Thoracic aorta endothelial cell (primary cell): Measurements from ENCODE around the gene TTPAL. TPM values are rescaled to one million over a fixed set of nuclear protein-coding genes. Genes with fewer than 3 reads are reported as not detected.

Source experiments
- small RNA-seq: library from RNA; depleted of rRNA; stranded (forward); fragments of <200 nt; gene quantifications from one replicate; pipeline ENCODE3, GENCODE V24; 2012
- total RNA-seq: library from RNA; depleted of rRNA; stranded (reverse); fragments of >200 nt; gene quantifications from 2 replicates; pipeline ENCODE4 v1.2.3, GENCODE V29; 2012

TTPAL gene, protein sequence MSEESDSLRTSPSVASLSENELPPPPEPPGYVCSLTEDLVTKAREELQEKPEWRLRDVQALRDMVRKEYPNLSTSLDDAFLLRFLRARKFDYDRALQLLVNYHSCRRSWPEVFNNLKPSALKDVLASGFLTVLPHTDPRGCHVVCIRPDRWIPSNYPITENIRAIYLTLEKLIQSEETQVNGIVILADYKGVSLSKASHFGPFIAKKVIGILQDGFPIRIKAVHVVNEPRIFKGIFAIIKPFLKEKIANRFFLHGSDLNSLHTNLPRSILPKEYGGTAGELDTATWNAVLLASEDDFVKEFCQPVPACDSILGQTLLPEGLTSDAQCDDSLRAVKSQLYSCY
- total RNA-seq, result 8.1 and 8.8 TPM in 2 replicates

DNA sequence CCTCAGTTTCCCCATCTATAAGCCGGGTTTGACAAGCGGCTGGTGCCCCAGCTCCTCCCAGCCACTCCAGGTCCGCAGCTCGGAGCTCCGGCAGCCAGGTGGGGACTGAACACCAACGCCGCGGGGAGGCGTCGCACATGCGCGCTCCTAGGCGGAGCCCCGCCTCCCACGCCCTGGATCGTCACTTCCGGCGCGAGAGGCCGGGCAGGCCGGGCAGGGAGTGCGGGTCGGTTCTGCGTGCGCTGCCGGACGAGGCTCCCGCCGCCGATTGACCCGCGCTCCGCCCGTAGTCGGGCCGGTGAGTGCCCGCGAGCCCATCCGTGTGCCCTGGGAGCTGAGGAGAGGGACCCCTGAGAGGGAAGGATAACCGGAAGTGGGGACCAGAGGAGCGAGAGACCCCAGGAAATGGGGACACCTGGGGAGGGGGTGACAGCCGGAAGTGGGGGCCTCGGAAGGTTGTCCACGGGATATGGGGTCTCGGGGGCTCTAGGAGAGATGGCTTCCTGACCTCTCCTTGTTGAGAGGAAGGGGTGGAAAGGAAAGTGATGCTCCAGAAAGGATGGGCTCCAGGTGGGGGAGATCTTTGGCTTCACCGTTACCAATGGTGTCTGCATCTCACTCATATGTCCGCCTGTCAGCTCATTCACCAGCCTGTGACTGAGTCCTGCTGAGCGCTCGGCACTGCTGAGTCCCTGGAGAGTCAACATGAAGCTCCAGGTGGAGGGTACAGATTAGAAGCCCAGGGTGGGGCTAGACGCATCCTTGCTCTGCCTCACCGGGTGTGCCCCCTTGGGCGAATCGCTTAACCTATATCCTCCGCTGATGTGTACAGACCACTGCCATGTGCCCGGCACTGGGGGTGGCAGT, at the start of gene TTPAL:
Gene TTPAL, plus strand, starts transcription at position 181 of the 867 bp plus-strand sequence. CDS start 4,126 bp downstream, outside the sequence.

DNA sequence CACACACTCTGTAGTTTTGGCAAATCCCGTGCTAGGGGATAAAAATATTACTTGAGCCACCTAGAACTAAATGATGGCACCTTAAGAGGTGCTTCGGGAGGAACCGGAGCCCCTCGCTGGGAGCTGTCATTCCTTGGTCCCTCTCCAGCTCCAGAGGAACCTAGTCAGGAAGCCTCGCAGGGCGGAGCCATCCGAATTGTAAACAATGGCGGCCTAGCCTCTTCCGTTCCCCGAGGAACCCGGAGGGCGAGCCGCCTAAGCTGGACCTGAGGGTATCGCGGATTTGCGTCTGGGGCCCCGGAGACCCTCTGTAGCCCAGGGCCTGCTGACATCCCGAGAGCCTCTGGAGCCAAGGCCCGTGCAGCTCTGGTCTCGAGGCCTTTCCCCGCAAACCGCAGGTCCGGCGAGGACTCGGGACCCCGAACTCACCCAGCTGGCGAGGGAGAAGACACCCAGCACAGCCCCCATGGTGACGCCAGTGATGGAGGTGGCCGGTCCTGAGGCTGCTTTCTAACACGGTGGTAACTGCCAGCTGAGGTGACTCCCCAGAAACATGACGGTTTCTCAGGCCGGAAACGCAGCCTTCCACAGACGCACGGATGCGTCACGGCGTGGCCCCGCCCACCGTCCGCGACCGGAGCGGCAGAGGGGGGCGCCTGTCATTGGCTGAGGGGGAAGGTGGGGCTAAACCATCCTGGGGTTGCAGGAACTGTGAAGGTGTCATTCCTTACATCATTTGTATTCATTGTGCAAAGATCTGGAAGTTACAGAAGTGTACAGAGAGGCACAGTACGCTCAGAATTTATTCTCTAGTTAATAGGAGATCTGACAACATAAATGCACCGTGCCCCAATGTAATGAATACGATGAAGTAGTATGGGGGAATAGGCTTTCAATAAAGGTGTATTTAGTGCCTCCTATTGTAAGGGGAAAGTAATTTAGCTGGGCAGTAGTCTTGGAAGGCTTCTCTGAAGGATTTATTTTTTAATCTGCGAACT, 46.1 kb downstream of the TTPAL start, which contains the start of gene SERINC3:
Gene SERINC3, minus strand, starts transcription at position 587 of the 998 bp plus-strand sequence. Its CDS starts 119 bp downstream, at position 468.

Small RNA genes lying within 50 kb of the gene (small RNA-seq; reads per million reads assigned to genes)
- 0.35 reads per million for gene RPL37AP1

Other genes with a start within 250 kb of the TTPAL start
- gene GDAP1L1, start 228.6 kb upstream of the TTPAL start, total RNA-seq, result not detected in 2 replicates
- 8.1 and 9.5 TPM in 2 replicates for gene FITM2, start 164.7 kb upstream of the TTPAL start, total RNA-seq
- gene R3HDML, start 138.8 kb upstream of the TTPAL start, total RNA-seq, result not detected in 2 replicates
- not detected in 2 replicates for gene HNF4A, start 120.2 kb upstream of the TTPAL start, total RNA-seq
- 91.9 and 110 TPM in 2 replicates for gene SERINC3, start 46.2 kb downstream of the TTPAL start, total RNA-seq
- 205 and 244 TPM in 2 replicates for gene PKIG, start 106.7 kb downstream of the TTPAL start, total RNA-seq
- gene ADA, start 175.8 kb downstream of the TTPAL start, total RNA-seq, result 14.1 and 14.5 TPM in 2 replicates
- 0.13 TPM in 1 of 2 replicates, not detected in the other for gene CCN5, start 239.5 kb downstream of the TTPAL start, total RNA-seq